Esophagus muscularis mucosa (tissue), 4 donors: ENCODE results near the gene ATP1A3.

Experiments
- CTCF ChIP-seq, 3 experiments: fragments of 200-600 bp in 2 of 3; fragments of 450-650 bp in 1 of 3; sonication (generic) in 2 of 3; IDR thresholded peaks; one replicate each; pipeline ENCODE4 v1.5.1; 2017 to 2019; ENCODE audit warnings: antibody characterized with exemption in 3 of 3, mild to moderate bottlenecking in 2 of 3, moderate library complexity in 1 of 3
- EP300 ChIP-seq: sonication (generic); formaldehyde crosslinking; IDR thresholded peaks from one replicate; pipeline ENCODE4 v1.6.1; 2017; ENCODE audit warnings: antibody characterized with exemption
- POLR2A ChIP-seq: fragments of 450-650 bp; IDR thresholded peaks from one replicate; pipeline ENCODE4 v1.6.1; 2017; ENCODE audit warnings: antibody characterized with exemption, moderate library complexity, mild to moderate bottlenecking, low read depth
- POLR2AphosphoS5 ChIP-seq, 2 donors: sonication (generic); formaldehyde crosslinking; IDR thresholded peaks; one replicate each; pipeline ENCODE4 v1.6.1; 2017; ENCODE audit warnings: antibody characterized with exemption in 2 of 2

GRCh38 chr19:41924151-41925145 is 69.6 kb downstream of the ATP1A3 start:
- no peak for TF ChIP-seq CTCF (IDR thresholded peaks at IDR 0.05)
- no peak for TF ChIP-seq EP300
- no peak for TF ChIP-seq POLR2A
- TF ChIP-seq POLR2AphosphoS5 (IDR thresholded peaks at IDR 0.05) = no peak
